Measurements from ENCODE around the gene HOXA7.

The HOXA7 gene

GRCh38 chr7:27154901-27155815, 1.3 kb downstream of the HOXA7 start:
- no peak for TF ChIP-seq CTCF (IDR thresholded peaks at IDR 0.05)
- no peak for DNase-seq (ENCODE audit: low spot score)
- H3K4me3 ChIP-seq: peak overlapping the region; percentile 46
- no peak overlapping the region for H3K27ac ChIP-seq

- H3K27ac ChIP-seq: no peak overlapping the region
- no peak overlapping the region for H3K4me3 ChIP-seq
- no peak for DNase-seq (ENCODE audit: low spot score)
- no peak for TF ChIP-seq CTCF (IDR thresholded peaks at IDR 0.05)
Observed at GRCh38 chr7:27154369-27154768, 2.1 kb downstream of the HOXA7 start.

GRCh38 chr7:27153526-27153925, 2.9 kb downstream of the HOXA7 start:
- no peak overlapping the region for H3K4me3 ChIP-seq
- H3K27ac ChIP-seq: no peak overlapping the region
- DNase-seq (ENCODE audit: low spot score): no peak
- TF ChIP-seq CTCF (IDR thresholded peaks at IDR 0.05): no peak

- peak overlapping the region; percentile 60 for H3K4me3 ChIP-seq
- DNase-seq (ENCODE audit: low spot score): no peak
- H3K27ac ChIP-seq: no peak overlapping the region
- TF ChIP-seq CTCF (IDR thresholded peaks at IDR 0.05): no peak
Observed at GRCh38 chr7:27152816-27153442, 3.5 kb downstream of the HOXA7 start.

GRCh38 chr7:27151931-27152815, 4.3 kb downstream of the HOXA7 start, which contains the start of gene HOXA3:
TSS of gene HOXA3 (minus strand) at chr7:27152583. CDS start at chr7:27110640, 41,943 bp downstream.
- DNase-seq (ENCODE audit: low spot score): peak; percentile 59
- no peak for TF ChIP-seq CTCF (IDR thresholded peaks at IDR 0.05)
- Histone ChIP-seq H3K27ac (no peak within 1 kb of the TSS), H3K4me3 (peak within 1 kb of the TSS; percentile 60)

GRCh38 chr7:27151341-27151930, 5.0 kb downstream of the HOXA7 start:
- H3K4me3 ChIP-seq: peak overlapping the region; percentile 60
- H3K27ac ChIP-seq: no peak overlapping the region
- no peak for TF ChIP-seq CTCF (IDR thresholded peaks at IDR 0.05)
- peak; percentile 41 for DNase-seq (ENCODE audit: low spot score)

Data from coronary artery (tissue), 2 donors.